CD4-positive, CD25-positive, alpha-beta regulatory T cell (primary cell): ENCODE results near the gene TIMM22. TPM values are rescaled to one million over a fixed set of nuclear protein-coding genes. Genes with fewer than 3 reads are reported as not detected.
"Not testable (repeated sequence)": the region's sequence is repeated elsewhere in the genome, so short reads cannot be mapped to it uniquely, and the experiment has no call there.

Source experiments
- ATAC-seq, 2 donors: fragments of 150-1000 bp; cut with Tn5 transposase; one replicate each; pipeline ENCODE4 v1.10.0; 2021; ENCODE audit warnings: low read depth in 2 of 2, moderate number of reproducible peaks in 2 of 2, moderate library complexity in 1 of 2
- DNase-seq, 3 donors: peaks; one replicate each; pipeline versions ENCODE4 v3.0.0 to v3.0.0-alpha.2; 2012 to 2022; ENCODE audit warnings: mixed read lengths in 1 of 3
- H3K27ac ChIP-seq: one replicate; pipeline ENCODE4 v1.7.0; 2013; ENCODE audit warnings: mild to moderate bottlenecking, low read length; ENCODE audit not compliant: insufficient read depth, poor library complexity, severe bottlenecking
- H3K27me3 ChIP-seq: one replicate; pipeline ENCODE4 v1.7.0; 2013; ENCODE audit warnings: low read length; ENCODE audit not compliant: control insufficient read depth, insufficient read depth
- H3K36me3 ChIP-seq: one replicate; pipeline ENCODE4 v1.7.0; 2013; ENCODE audit warnings: mild to moderate bottlenecking, low read length, moderate library complexity; ENCODE audit not compliant: control insufficient read depth, insufficient read depth
- H3K4me1 ChIP-seq: 2 replicates; pipeline ENCODE4 v1.7.0; 2013; ENCODE audit warnings: mild to moderate bottlenecking, low read length; ENCODE audit not compliant: insufficient read depth, control insufficient read depth, poor library complexity, severe bottlenecking
- H3K4me3 ChIP-seq: one replicate; pipeline ENCODE4 v1.7.0; 2013; ENCODE audit warnings: low read depth, mild to moderate bottlenecking, low read length, moderate library complexity
- H3K9me3 ChIP-seq, 2 experiments: 1 replicate in 1 of 2; 2 replicates in 1 of 2; pipeline ENCODE4 v1.7.0; 2013; ENCODE audit warnings: low read length in 2 of 2, mild to moderate bottlenecking in 1 of 2, moderate library complexity in 1 of 2; ENCODE audit not compliant: control insufficient read depth in 2 of 2
- H3K27ac Mint-ChIP-seq, 3 donors: one replicate each; pipeline ENCODE4 v1.8.0; 2020 to 2022; ENCODE audit warnings: mild to moderate bottlenecking in 3 of 3, mixed read lengths in 3 of 3, moderate library complexity in 2 of 3
- H3K27me3 Mint-ChIP-seq: one replicate; pipeline ENCODE4 v1.8.0; 2022; ENCODE audit warnings: mild to moderate bottlenecking, mixed read lengths
- H3K36me3 Mint-ChIP-seq: one replicate; pipeline ENCODE4 v1.8.0; 2020; ENCODE audit warnings: mixed read lengths
- H3K4me1 Mint-ChIP-seq, 4 donors: one replicate each; pipeline ENCODE4 v1.8.0; 2020 to 2022; ENCODE audit warnings: mixed read lengths in 4 of 4, mild to moderate bottlenecking in 1 of 4
- H3K4me3 Mint-ChIP-seq, 4 donors: one replicate each; pipeline ENCODE4 v1.8.0; 2020 to 2022; ENCODE audit warnings: mild to moderate bottlenecking in 4 of 4, mixed read lengths in 4 of 4, moderate library complexity in 3 of 4
- H3K9me3 Mint-ChIP-seq, 7 donors: one replicate each; pipeline ENCODE4 v1.8.0; 2020 to 2022; ENCODE audit warnings: mixed read lengths in 7 of 7, mild to moderate bottlenecking in 3 of 7, moderate library complexity in 2 of 7
- polyA plus RNA-seq, 4 donors: library from polyadenylated mRNA; unstranded; fragments of 300-500 nt; fragmentation: Illumina TruSeq; gene quantifications; one replicate each; pipeline ENCODE4 v1.2.3, GENCODE V29; 2021
- total RNA-seq: library from RNA; stranded (reverse); gene quantifications from one replicate; pipeline ENCODE4 v1.2.3, GENCODE V29; 2022

The TIMM22 gene
- total and polyA plus RNA-seq, 5 donors from 2014 or later, result 9.2 to 28.4 (median 24.4) TPM

DNA sequence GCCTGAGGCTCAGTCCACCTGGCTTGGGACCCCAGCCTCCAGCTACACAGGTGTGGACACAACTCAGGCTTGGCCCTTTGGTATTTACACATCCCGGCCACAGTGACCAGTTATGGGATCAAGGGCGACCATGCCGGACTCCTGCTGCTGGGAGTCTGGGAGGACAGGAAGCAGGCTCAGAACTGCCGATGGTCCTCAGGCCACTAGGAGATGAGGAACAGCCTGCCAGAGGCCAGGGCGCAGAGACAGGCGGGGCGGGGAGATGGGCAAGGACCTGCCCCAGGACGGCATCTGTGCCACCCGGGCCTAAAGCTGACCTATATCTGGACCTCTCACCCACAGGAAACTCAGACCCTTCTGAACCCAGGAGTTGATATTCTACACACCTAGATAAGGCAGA lies 29.8 kb upstream of the TIMM22 start:
- H3K27me3 Mint-ChIP-seq, result peaks cover 34% of the 10 kb centered on the region
- no peak overlapping the region for H3K4me3 Mint-ChIP-seq

DNA sequence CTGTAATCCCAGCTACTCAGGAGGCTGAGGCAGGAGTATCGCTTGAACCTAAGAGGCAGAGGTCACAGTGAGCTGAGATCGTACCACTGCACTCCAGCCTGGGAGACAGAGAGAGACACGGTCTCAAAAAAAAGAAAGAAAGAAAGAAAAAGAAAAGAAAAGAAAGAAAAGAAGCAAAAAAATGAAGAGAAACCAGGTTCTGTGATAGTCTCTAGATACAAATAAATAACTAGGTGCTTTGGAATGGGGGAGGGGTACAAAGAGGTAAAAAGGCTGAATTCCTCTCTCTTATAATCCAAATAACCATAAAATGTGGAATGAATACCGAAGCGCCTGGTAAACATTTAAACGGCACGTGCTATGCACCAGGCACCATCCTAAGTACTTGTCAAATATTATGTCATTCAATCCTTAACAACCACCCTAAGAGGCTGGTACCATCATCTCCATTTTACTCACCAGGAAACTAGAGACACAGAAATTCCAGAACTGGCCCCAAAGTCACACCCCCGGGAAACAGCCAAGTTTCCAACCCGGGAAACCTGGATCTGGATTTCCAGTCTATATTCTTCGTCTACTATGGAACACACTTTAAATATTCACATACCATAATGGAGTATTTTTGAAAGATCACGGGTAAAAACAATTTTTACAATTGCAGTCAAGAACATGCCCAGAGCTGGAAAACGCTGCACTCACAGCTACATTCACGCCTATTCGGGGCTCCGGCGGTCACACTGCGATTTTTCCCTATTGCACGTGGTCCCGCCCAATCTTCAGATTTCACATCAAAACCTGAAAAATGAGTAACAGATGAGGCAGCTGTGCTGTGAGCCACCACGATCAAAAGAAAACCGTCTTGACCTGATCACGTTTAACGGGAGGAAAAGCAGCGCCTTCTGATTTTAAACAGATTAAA lies 27.9 kb upstream of the TIMM22 start:
- DNase-seq, result no peak
- Histone ChIP-seq H3K9me3 (no peaks in the 10 kb centered on the region), H3K4me3 (no peak overlapping the region), H3K36me3 (no peaks in the 10 kb centered on the region), H3K27ac (no peak overlapping the region), H3K4me1 (no peaks in the 10 kb centered on the region), H3K27me3 (peaks cover 9% of the 10 kb centered on the region)
- ATAC-seq, result no peak
- peaks cover 0 to 2% (median 0%) of the 10 kb centered on the region in 7 donors for H3K9me3 Mint-ChIP-seq
- H3K4me1 Mint-ChIP-seq, result peaks cover 0 to 6% (median 0%) of the 10 kb centered on the region in 4 donors
- peaks cover 32% of the 10 kb centered on the region for H3K27me3 Mint-ChIP-seq
- H3K4me3 Mint-ChIP-seq, result no peak overlapping the region
- H3K27ac Mint-ChIP-seq, result no peak overlapping the region
- H3K36me3 Mint-ChIP-seq, result no peaks in the 10 kb centered on the region

More for the DNA sequence above, 29.8 kb upstream of the TIMM22 start:
- Mint-ChIP-seq H3K9me3 (peaks cover 0 to 2% (median 0%) of the 10 kb centered on the region in 7 donors), H3K27ac (no peak overlapping the region), H3K4me1 (peaks cover 0 to 6% (median 0%) of the 10 kb centered on the region in 4 donors), H3K36me3 (no peaks in the 10 kb centered on the region)
- Histone ChIP-seq H3K27me3 (peaks cover 9% of the 10 kb centered on the region), H3K4me3 (no peak overlapping the region), H3K4me1 (no peaks in the 10 kb centered on the region), H3K9me3 (no peaks in the 10 kb centered on the region), H3K36me3 (no peaks in the 10 kb centered on the region), H3K27ac (no peak overlapping the region)
- DNase-seq, result no peak
- no peak for ATAC-seq

DNA sequence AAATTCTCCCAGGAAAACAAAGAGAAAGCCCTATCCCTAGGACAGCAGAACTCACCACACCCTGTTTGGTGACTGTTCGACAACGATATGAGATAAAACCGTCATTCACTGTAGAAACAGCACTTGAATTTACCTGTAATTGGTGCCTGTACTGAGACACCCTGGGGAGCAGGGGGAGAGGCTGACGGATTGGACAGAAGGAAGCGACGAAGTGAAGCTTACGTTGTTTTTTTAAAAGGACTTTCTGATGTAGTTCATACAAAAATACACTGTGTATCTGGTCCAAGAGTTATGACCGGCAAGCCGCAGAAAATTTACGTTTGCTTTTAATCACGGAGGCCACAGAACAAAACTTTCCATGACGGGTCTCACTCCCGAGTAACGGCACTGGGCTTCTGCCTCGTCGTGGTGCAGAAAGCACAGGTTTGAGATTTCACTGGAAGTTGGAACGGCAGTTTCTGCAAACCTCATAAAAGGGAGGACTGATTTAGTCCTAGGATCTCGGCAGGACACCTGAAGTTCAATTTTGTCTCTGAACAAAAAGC lies 27.0 kb upstream of the TIMM22 start:
- no peaks in the 10 kb centered on the region for H3K36me3 Mint-ChIP-seq
- Histone ChIP-seq H3K9me3 (no peaks in the 10 kb centered on the region), H3K27me3 (peaks cover 11% of the 10 kb centered on the region), H3K4me1 (no peaks in the 10 kb centered on the region), H3K36me3 (no peaks in the 10 kb centered on the region), H3K27ac (no peak overlapping the region), H3K4me3 (no peak overlapping the region)
- H3K9me3 Mint-ChIP-seq, result peaks cover 0 to 2% (median 0%) of the 10 kb centered on the region in 7 donors
- no peak overlapping the region for H3K27ac Mint-ChIP-seq
- ATAC-seq (no peak), DNase-seq (no peak)
- no peak overlapping the region for H3K4me3 Mint-ChIP-seq
- peaks cover 0 to 6% (median 0%) of the 10 kb centered on the region in 4 donors for H3K4me1 Mint-ChIP-seq
- H3K27me3 Mint-ChIP-seq, result peaks cover 32% of the 10 kb centered on the region

DNA sequence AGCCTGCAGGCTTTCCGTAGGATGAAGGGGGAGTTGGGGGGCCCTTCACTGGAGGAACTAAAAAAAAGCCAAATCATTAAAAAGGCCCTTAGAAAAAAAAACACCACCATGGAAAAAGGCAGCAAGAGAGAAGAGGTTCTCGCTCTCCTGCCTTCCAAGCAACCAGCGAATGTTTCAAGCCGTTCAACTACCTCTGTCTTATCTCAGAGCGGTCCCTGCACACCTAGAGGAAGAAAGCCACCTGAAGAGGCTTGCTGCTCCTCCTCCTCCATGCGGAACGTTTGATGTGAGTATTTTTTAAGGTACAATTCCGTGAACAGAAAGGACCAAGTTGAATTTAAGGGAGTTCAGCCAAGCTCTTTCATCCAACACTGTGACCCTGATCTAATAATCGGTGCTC lies 26.6 kb upstream of the TIMM22 start:
- Mint-ChIP-seq H3K27ac (no peak overlapping the region), H3K4me3 (no peak overlapping the region), H3K9me3 (peaks cover 0 to 2% (median 0%) of the 10 kb centered on the region in 7 donors), H3K4me1 (peaks cover 0 to 6% (median 0%) of the 10 kb centered on the region in 4 donors), H3K36me3 (no peaks in the 10 kb centered on the region), H3K27me3 (peaks cover 36% of the 10 kb centered on the region)
- DNase-seq (no peak), ATAC-seq (no peak)
- Histone ChIP-seq H3K4me3 (no peak overlapping the region), H3K4me1 (no peaks in the 10 kb centered on the region), H3K27me3 (peaks cover 15% of the 10 kb centered on the region), H3K36me3 (no peaks in the 10 kb centered on the region), H3K27ac (no peak overlapping the region), H3K9me3 (no peaks in the 10 kb centered on the region)

DNA sequence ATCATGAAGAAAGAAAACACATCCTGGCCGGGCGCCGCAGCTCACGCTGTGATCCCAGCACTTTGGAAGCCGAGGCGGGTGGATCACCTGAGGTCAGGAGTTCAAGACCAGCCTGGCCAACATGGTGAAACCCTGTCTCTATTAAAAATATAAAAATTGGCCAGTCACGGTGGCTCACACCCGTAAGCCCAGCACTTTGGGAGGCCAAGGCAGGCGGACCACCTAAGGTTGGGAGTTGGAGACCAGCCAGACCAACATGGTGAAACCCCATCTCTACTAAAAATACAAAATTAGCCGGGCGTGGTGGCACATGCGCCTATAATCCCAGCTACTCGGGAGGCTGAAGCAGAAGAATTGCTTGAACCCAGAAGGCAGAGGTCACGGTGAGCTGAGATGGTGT lies 25.1 kb upstream of the TIMM22 start:
- not testable (repeated sequence) for DNase-seq, H3K27ac ChIP-seq, H3K36me3 ChIP-seq, H3K36me3 Mint-ChIP-seq, H3K4me3 Mint-ChIP-seq, H3K27ac Mint-ChIP-seq, H3K4me3 ChIP-seq, ATAC-seq, H3K9me3 ChIP-seq, H3K4me1 ChIP-seq, H3K4me1 Mint-ChIP-seq, H3K9me3 Mint-ChIP-seq
- H3K27me3 ChIP-seq, result peaks cover 19% of the 10 kb centered on the region
- peaks cover 47% of the 10 kb centered on the region for H3K27me3 Mint-ChIP-seq

DNA sequence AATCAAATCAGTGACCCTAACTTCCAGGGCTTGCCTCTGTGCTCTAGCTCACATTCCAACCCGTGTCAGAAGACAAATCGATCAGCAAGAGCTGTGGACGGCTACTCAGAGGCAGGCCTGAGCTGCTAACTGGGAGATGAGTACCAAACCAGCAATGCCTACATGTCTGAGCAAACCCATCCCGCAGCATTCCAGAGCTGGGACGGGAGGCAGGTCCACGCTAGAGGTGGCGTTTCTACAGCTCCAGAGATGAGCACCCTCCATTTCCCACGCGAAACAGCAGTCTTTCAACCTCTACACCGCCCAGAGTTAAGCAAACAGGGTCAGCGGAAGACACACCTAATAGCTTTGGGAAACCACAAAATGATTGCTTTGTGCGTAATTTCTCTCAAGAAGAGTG lies 23.9 kb upstream of the TIMM22 start:
- Histone ChIP-seq H3K4me3 (no peak overlapping the region), H3K27me3 (peaks cover 29% of the 10 kb centered on the region), H3K27ac (no peak overlapping the region), H3K4me1 (peaks cover 1% of the 10 kb centered on the region), H3K36me3 (no peaks in the 10 kb centered on the region), H3K9me3 (no peaks in the 10 kb centered on the region)
- Mint-ChIP-seq H3K9me3 (no peaks in the 10 kb centered on the region), H3K36me3 (no peaks in the 10 kb centered on the region), H3K4me1 (peaks cover 0 to 7% (median 4%) of the 10 kb centered on the region in 4 donors), H3K27ac (no peak overlapping the region), H3K4me3 (no peak overlapping the region), H3K27me3 (peaks cover 58% of the 10 kb centered on the region)
- ATAC-seq, result no peak
- no peak for DNase-seq

DNA sequence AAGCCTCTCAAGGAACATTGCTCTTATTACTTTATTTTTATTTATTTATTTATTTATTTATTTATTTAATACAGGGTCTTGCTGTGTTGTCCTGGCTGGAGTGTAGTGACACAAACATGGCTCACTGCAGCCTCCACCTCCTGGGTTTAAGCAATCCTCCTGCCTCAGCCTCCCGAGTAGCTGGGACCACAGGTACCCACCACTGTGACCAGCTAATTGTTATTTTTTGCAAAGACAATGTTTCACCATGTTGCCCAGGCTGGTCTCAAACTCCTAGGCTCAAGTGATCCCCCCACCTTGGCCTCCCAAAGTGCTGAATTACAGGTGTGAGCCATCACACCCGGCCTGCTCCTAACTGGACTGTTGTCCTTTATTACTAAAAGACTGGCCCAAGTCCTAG lies 22.2 kb upstream of the TIMM22 start:
- peaks cover 50% of the 10 kb centered on the region for H3K27me3 Mint-ChIP-seq
- H3K4me1 Mint-ChIP-seq, H3K27ac Mint-ChIP-seq, ATAC-seq, H3K4me3 Mint-ChIP-seq, H3K27ac ChIP-seq, H3K4me1 ChIP-seq, H3K9me3 ChIP-seq, H3K36me3 Mint-ChIP-seq, H3K4me3 ChIP-seq, DNase-seq, H3K36me3 ChIP-seq, H3K9me3 Mint-ChIP-seq: not testable (repeated sequence)
- H3K27me3 ChIP-seq, result peaks cover 27% of the 10 kb centered on the region
